HG03558 (cell line): ENCODE results near the gene ORC3.
"Not testable (repeated sequence)": the region's sequence is repeated elsewhere in the genome, so short reads cannot be mapped to it uniquely, and the experiment has no call there.

ENCODE experiments used
- ATAC-seq: cut with Tn5 transposase; IDR thresholded peaks from one replicate; pipeline ENCODE4 v1.9.1; 2021; ENCODE audit warnings: moderate number of reproducible peaks; ENCODE audit not compliant: unreplicated experiment; ENCODE audit errors: extremely low read depth

The ORC3 gene

GRCh38 chr6:87590417-87590880 lies 514 bp downstream of the ORC3 start:
- no peak for ATAC-seq

GRCh38 chr6:87590990-87591389 lies 1.1 kb downstream of the ORC3 start:
- ATAC-seq = no peak

GRCh38 chr6:87600576-87600975 lies 10.6 kb downstream of the ORC3 start:
- no peak for ATAC-seq

GRCh38 chr6:87606199-87606598 lies 16.3 kb downstream of the ORC3 start:
- ATAC-seq = no peak

GRCh38 chr6:87608802-87609201 lies 18.9 kb downstream of the ORC3 start:
- no peak for ATAC-seq

- ATAC-seq = not testable (repeated sequence)
These were observed 23.1 kb downstream of the ORC3 start for GRCh38 chr6:87613018-87613417.

- no peak for ATAC-seq
These were observed 27.5 kb downstream of the ORC3 start for GRCh38 chr6:87617405-87617804.

GRCh38 chr6:87618531-87618930 lies 28.6 kb downstream of the ORC3 start:
- no peak for ATAC-seq

GRCh38 chr6:87623248-87623647 lies 33.3 kb downstream of the ORC3 start:
- ATAC-seq = no peak

GRCh38 chr6:87628424-87628823 lies 38.5 kb downstream of the ORC3 start:
- no peak for ATAC-seq

GRCh38 chr6:87628881-87629280 lies 38.9 kb downstream of the ORC3 start:
- no peak for ATAC-seq

GRCh38 chr6:87630746-87631145 lies 40.8 kb downstream of the ORC3 start:
- no peak for ATAC-seq

- no peak for ATAC-seq
These were observed 43.9 kb downstream of the ORC3 start for GRCh38 chr6:87633851-87634250.

GRCh38 chr6:87636315-87636714 lies 46.4 kb downstream of the ORC3 start:
- no peak for ATAC-seq

- no peak for ATAC-seq
These were observed 47.2 kb downstream of the ORC3 start for GRCh38 chr6:87637106-87637505.

- no peak for ATAC-seq
These were observed 49.4 kb downstream of the ORC3 start for GRCh38 chr6:87639373-87639772.

- no peak for ATAC-seq
These were observed 51.2 kb downstream of the ORC3 start for GRCh38 chr6:87641065-87641692.

- ATAC-seq = no peak
These were observed 55.1 kb downstream of the ORC3 start for GRCh38 chr6:87645080-87645479.

GRCh38 chr6:87653074-87653962 lies 63.4 kb downstream of the ORC3 start:
- ATAC-seq = no peak

- no peak for ATAC-seq
These were observed 64.2 kb downstream of the ORC3 start for GRCh38 chr6:87654122-87654521.

GRCh38 chr6:87654875-87655454 lies 65.0 kb downstream of the ORC3 start:
- ATAC-seq = no peak
